ENCODE data around the gene MGRN1.

DNA sequence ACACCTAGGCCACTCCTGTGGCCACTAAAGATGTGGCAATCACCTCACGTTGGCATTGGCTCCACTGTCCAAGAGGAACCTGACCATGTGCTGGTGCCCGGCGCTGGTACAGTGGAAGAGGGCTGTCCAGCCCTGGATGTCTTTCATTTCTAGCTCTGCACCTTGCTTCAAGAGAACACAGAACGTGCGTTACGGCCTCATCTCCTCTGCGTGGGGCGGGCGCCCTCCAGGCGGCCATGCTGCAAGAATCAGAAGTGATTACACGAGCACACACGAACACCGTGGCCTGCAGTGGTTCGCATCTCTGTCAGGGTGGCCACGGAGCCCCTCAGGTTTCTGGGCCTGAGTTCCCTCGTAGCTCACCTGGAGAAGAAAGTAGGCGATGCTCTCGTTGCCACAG, 102.0 kb downstream of the MGRN1 start:
- TF ChIP-seq EZH2phosphoT487 (IDR thresholded peaks at IDR 0.05; ENCODE audit: low read depth, severe bottlenecking, unreplicated experiment) (no peak), EZH2 (IDR thresholded peaks at IDR 0.05; ENCODE audit: borderline replicate concordance) (no peak)
- TF ChIP-seq, protein P1, sequence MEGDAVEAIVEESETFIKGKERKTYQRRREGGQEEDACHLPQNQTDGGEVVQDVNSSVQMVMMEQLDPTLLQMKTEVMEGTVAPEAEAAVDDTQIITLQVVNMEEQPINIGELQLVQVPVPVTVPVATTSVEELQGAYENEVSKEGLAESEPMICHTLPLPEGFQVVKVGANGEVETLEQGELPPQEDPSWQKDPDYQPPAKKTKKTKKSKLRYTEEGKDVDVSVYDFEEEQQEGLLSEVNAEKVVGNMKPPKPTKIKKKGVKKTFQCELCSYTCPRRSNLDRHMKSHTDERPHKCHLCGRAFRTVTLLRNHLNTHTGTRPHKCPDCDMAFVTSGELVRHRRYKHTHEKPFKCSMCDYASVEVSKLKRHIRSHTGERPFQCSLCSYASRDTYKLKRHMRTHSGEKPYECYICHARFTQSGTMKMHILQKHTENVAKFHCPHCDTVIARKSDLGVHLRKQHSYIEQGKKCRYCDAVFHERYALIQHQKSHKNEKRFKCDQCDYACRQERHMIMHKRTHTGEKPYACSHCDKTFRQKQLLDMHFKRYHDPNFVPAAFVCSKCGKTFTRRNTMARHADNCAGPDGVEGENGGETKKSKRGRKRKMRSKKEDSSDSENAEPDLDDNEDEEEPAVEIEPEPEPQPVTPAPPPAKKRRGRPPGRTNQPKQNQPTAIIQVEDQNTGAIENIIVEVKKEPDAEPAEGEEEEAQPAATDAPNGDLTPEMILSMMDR (IDR thresholded peaks at IDR 0.05; ENCODE audit: poor library complexity) = no peak

Measured in hepatocyte (in vitro differentiated cells).